Endodermal cell (in vitro differentiated cells): ENCODE results near the gene MRNIP. TPM values are rescaled to one million over a fixed set of nuclear protein-coding genes. Genes with fewer than 3 reads are reported as not detected.
A peak's percentile ranks its signal among the peaks of the same experiment; 100 is the strongest.

Experiments
- DNase-seq: peaks from one replicate; pipeline ENCODE4 v3.0.0-alpha.2; 2017
- H3K27ac ChIP-seq: 2 replicates; pipeline ENCODE4 v1.5.1; 2013; ENCODE audit warnings: mild to moderate bottlenecking, low read depth, low read length, moderate library complexity
- H3K27me3 ChIP-seq: 2 replicates; pipeline ENCODE4 v1.6.1; 2013; ENCODE audit warnings: mild to moderate bottlenecking, low read length, moderate library complexity; ENCODE audit not compliant: insufficient read depth, control insufficient read depth, poor library complexity, severe bottlenecking
- H3K36me3 ChIP-seq: 2 replicates; pipeline ENCODE4 v1.7.0; 2013; ENCODE audit warnings: mild to moderate bottlenecking, low read length, moderate library complexity; ENCODE audit not compliant: control insufficient read depth, insufficient read depth
- H3K4me1 ChIP-seq: one replicate; pipeline ENCODE4 v1.7.0; 2013; ENCODE audit warnings: low read length; ENCODE audit not compliant: control insufficient read depth, insufficient read depth
- H3K4me3 ChIP-seq: 2 replicates; pipeline ENCODE4 v1.5.1; 2013; ENCODE audit warnings: mild to moderate bottlenecking, low read length, moderate library complexity
- H3K9ac ChIP-seq: 2 replicates; pipeline ENCODE4 v1.6.1; 2013; ENCODE audit warnings: mild to moderate bottlenecking, low read length, moderate library complexity; ENCODE audit not compliant: poor library complexity, severe bottlenecking; ENCODE audit errors: extremely low read depth
- H3K9me3 ChIP-seq: 2 replicates; pipeline ENCODE4 v1.6.1; 2013; ENCODE audit warnings: mild to moderate bottlenecking, low read length, moderate library complexity; ENCODE audit not compliant: control insufficient read depth
- H3K27ac Mint-ChIP-seq: 2 replicates; pipeline ENCODE4 v1.8.0; 2020; ENCODE audit warnings: mixed read lengths
- H3K27me3 Mint-ChIP-seq: 2 replicates; pipeline ENCODE4 v1.8.0; 2021; ENCODE audit warnings: mild to moderate bottlenecking, mixed read lengths; ENCODE audit not compliant: insufficient read depth
- H3K36me3 Mint-ChIP-seq: 2 replicates; pipeline ENCODE4 v1.8.0; 2020; ENCODE audit warnings: low read depth, mixed read lengths
- H3K4me1 Mint-ChIP-seq: 2 replicates; pipeline ENCODE4 v1.8.0; 2020; ENCODE audit warnings: mixed read lengths
- H3K4me3 Mint-ChIP-seq: 2 replicates; pipeline ENCODE4 v1.8.0; 2020; ENCODE audit warnings: mild to moderate bottlenecking, moderate library complexity, mixed read lengths
- H3K9me3 Mint-ChIP-seq: 2 replicates; pipeline ENCODE4 v1.8.0; 2020; ENCODE audit warnings: mild to moderate bottlenecking, mixed read lengths
- CTCF ChIP-seq: fragments of 200-600 bp; sonication (generic); conservative IDR thresholded peaks from 2 replicates; pipeline ENCODE4 v1.5.0; 2021; ENCODE audit warnings: antibody characterized with exemption, mild to moderate bottlenecking
- WGBS, 2 experiments: methylation state at CpG; one replicate each; pipeline versions ENCODE4 v1.1.5 to v1.1.7; 2013; ENCODE audit warnings: missing lambda C conversion rate in 2 of 2, mixed read lengths in 1 of 2; ENCODE audit not compliant: insufficient coverage in 1 of 2, insufficient read length in 1 of 2; 5-methylcytosine and 5-hydroxymethylcytosine counted together
- long read RNA-seq, 4 experiments: library from polyadenylated mRNA in 2 of 4; library from RNA in 1 of 4; library from capped mRNA in 1 of 4; stranded (forward) in 3 of 4; unstranded in 1 of 4; transcript quantifications; one replicate each; pipeline ENCODE4 v2.0.0, GENCODE V29; 2020 to 2021; ENCODE audit warnings: inconsistent platforms in 1 of 4
- polyA plus RNA-seq, 2 experiments: library from polyadenylated mRNA; stranded (reverse); fragments of 50-300 nt; gene quantifications; one replicate each; pipeline ENCODE4 v1.2.3, GENCODE V29; 2013
- total RNA-seq, 2 donors: library from RNA; stranded (reverse); fragmentation: NEBNext Ultra II Directional in 1 of 2; extraction: Animal tissue kit (Norgen Biotek cat#: 25700) in 1 of 2; gene quantifications; 2 replicates in 1 of 2; 3 replicates in 1 of 2; pipeline ENCODE4 v1.2.1, GENCODE V29; 2021

MRNIP gene
- total RNA-seq, result 10 to 100 TPM; 45.8 to 55.3 TPM
- 34.7 TPM for polyA plus RNA-seq (2013, experiment 1 of 2)
- polyA plus RNA-seq (2013, experiment 2 of 2), result 32.0 TPM
- long read RNA-seq, experiment 1, partial matches to known transcripts, result 0 of 7 reads
- long read RNA-seq, experiment 1, other reads (novel, unspliced or antisense), result 5 of 7 reads
- long read RNA-seq, experiment 2, full-length matches to known transcripts, result 33 of 52 reads
- long read RNA-seq, experiment 2, partial matches to known transcripts, result 8 of 52 reads
- long read RNA-seq, experiment 2, other reads (novel, unspliced or antisense), result 11 of 52 reads
- long read RNA-seq, experiment 3, full-length matches to known transcripts, result 39 of 56 reads
- long read RNA-seq, experiment 3, partial matches to known transcripts, result 3 of 56 reads
- long read RNA-seq, experiment 3, other reads (novel, unspliced or antisense), result 14 of 56 reads
- long read RNA-seq, experiment 4, full-length matches to known transcripts, result 30 of 37 reads
- long read RNA-seq, experiment 4, partial matches to known transcripts, result 1 of 37 reads
- long read RNA-seq, experiment 4, other reads (novel, unspliced or antisense), result 6 of 37 reads

GRCh38 chr5:179858586-179859427 is at the start of gene MRNIP:
Gene MRNIP, minus strand, starts transcription at chr5:179858817. Its CDS starts 21 bp downstream, at chr5:179858796.
- Histone ChIP-seq H3K9me3 (peaks cover 9% of the 10 kb centered on the region), H3K4me3 (peak within 1 kb of the TSS; percentile 93), H3K27ac (peak within 1 kb of the TSS; percentile 66), H3K4me1 (no peaks in the 10 kb centered on the region), H3K9ac (peak within 1 kb of the TSS; percentile 69), H3K27me3 (no peaks in the 10 kb centered on the region), H3K36me3 (peaks cover 14% of the 10 kb centered on the region)
- Mint-ChIP-seq H3K27me3 (no peaks in the 10 kb centered on the region), H3K36me3 (peaks cover 29% of the 10 kb centered on the region), H3K4me3 (peak within 1 kb of the TSS; percentile 83), H3K4me1 (peaks cover 7% of the 10 kb centered on the region), H3K27ac (peak within 1 kb of the TSS; percentile 93), H3K9me3 (peaks cover 4% of the 10 kb centered on the region)
- DNase-seq, result peak; percentile 97
- WGBS, 2 experiments, result 0 to 2% methylated on average over 56 to 90 of the region's 90 CpGs
- TF ChIP-seq CTCF, result no peak

GRCh38 chr5:179907556-179908324 is 49.1 kb upstream of the MRNIP start, which contains the start of gene TBC1D9B:
Gene TBC1D9B, minus strand, starts transcription at chr5:179907897. Its CDS starts 76 bp downstream, at chr5:179907821.
- Histone ChIP-seq H3K27me3 (no peaks in the 10 kb centered on the region), H3K9ac (peak within 1 kb of the TSS; percentile 34), H3K27ac (no peak within 1 kb of the TSS), H3K36me3 (peaks cover 24% of the 10 kb centered on the region), H3K4me1 (no peaks in the 10 kb centered on the region), H3K9me3 (no peaks in the 10 kb centered on the region), H3K4me3 (peak within 1 kb of the TSS; percentile 85)
- WGBS, 2 experiments, result 6 to 21% methylated on average over 23 to 105 of the region's 105 CpGs
- H3K4me1 Mint-ChIP-seq, result no peaks in the 10 kb centered on the region
- no peak within 1 kb of the TSS for H3K27ac Mint-ChIP-seq
- H3K27me3 Mint-ChIP-seq, result no peaks in the 10 kb centered on the region
- peak; percentile 85 for DNase-seq
- no peaks in the 10 kb centered on the region for H3K9me3 Mint-ChIP-seq
- peak within 1 kb of the TSS; percentile 76 for H3K4me3 Mint-ChIP-seq
- TF ChIP-seq CTCF, result peak; percentile 58
- peaks cover 27% of the 10 kb centered on the region for H3K36me3 Mint-ChIP-seq
